Tibial artery (tissue), 4 donors: Measurements from ENCODE around the gene DHRS2.

Experiments used
- DNase-seq, 2 donors: peaks; one replicate each; pipeline ENCODE4 v3.0.0-alpha.2; 2019
- H3K27ac ChIP-seq, 2 donors: fragments of 200-600 bp; sonication (generic) in 1 of 2; 1 replicate in 1 of 2; 2 replicates in 1 of 2; pipeline ENCODE4 v1.5.1; 2018 to 2019; ENCODE audit warnings: mild to moderate bottlenecking in 1 of 2
- H3K27me3 ChIP-seq, 2 donors: fragments of 200-600 bp; sonication (generic) in 1 of 2; one replicate each; pipeline versions ENCODE4 v1.5.1 to v1.6.0; 2016 to 2019
- H3K36me3 ChIP-seq, 3 donors: fragments of 200-600 bp; sonication (generic) in 2 of 3; one replicate each; pipeline ENCODE4 v1.5.1; 2016 to 2019; ENCODE audit warnings: mild to moderate bottlenecking in 2 of 3
- H3K4me1 ChIP-seq, 4 donors: fragments of 200-600 bp; sonication (generic) in 2 of 4; 1 replicate in 3 of 4; 2 replicates in 1 of 4; pipeline ENCODE4 v1.5.1; 2016 to 2019
- H3K4me3 ChIP-seq, 2 donors: fragments of 200-600 bp; sonication (generic) in 1 of 2; 1 replicate in 1 of 2; 2 replicates in 1 of 2; pipeline ENCODE4 v1.5.1; 2018 to 2019; ENCODE audit warnings: mild to moderate bottlenecking in 2 of 2
- H3K9me3 ChIP-seq, 3 donors: fragments of 200-600 bp; sonication (generic) in 1 of 3; one replicate each; pipeline ENCODE4 v1.5.1; 2016 to 2019
- CTCF ChIP-seq, 2 experiments: fragments of 200-600 bp in 1 of 2; fragments of 450-650 bp in 1 of 2; IDR thresholded peaks; one replicate each; pipeline ENCODE4 v1.5.1; 2017 to 2019; ENCODE audit warnings: antibody characterized with exemption in 2 of 2, mild to moderate bottlenecking in 1 of 2, moderate library complexity in 1 of 2
- intact Hi-C: fragments of 100-400 bp; cut with DNase I; formaldehyde crosslinking; loops from one replicate; pipeline ENCODE4 v1.15.0; 2023; ENCODE audit warnings: low total_unique reads

Gene DHRS2

GRCh38 chr14:23600322-23600707 is 35.8 kb upstream of the DHRS2 start:
- no peak overlapping the region for H3K4me3 ChIP-seq
- intact Hi-C loops: no loop called here
- no peaks in the 10 kb centered on the region for H3K4me1 ChIP-seq
- H3K27me3 ChIP-seq: no peaks in the 10 kb centered on the region
- no peaks in the 10 kb centered on the region for H3K36me3 ChIP-seq
- H3K27ac ChIP-seq: no peak overlapping the region
- no peak for TF ChIP-seq CTCF (IDR thresholded peaks at IDR 0.05)
- H3K9me3 ChIP-seq: no peaks in the 10 kb centered on the region
- no peak for DNase-seq

- no peak for DNase-seq
- intact Hi-C loops: no loop called here
- Histone ChIP-seq H3K27me3 (no peaks in the 10 kb centered on the region), H3K36me3 (no peaks in the 10 kb centered on the region), H3K27ac (no peak overlapping the region), H3K4me3 (no peak overlapping the region), H3K9me3 (no peaks in the 10 kb centered on the region), H3K4me1 (no peaks in the 10 kb centered on the region)
- TF ChIP-seq CTCF (IDR thresholded peaks at IDR 0.05): no peak
Observed at GRCh38 chr14:23600806-23601205, 35.4 kb upstream of the DHRS2 start.

- no peak overlapping the region for H3K27ac ChIP-seq
- H3K36me3 ChIP-seq: no peaks in the 10 kb centered on the region
- no peak for TF ChIP-seq CTCF (IDR thresholded peaks at IDR 0.05)
- H3K4me3 ChIP-seq: no peak overlapping the region
- H3K4me1 ChIP-seq: no peaks in the 10 kb centered on the region
- intact Hi-C loops: no loop called here
- no peaks in the 10 kb centered on the region for H3K27me3 ChIP-seq
- no peaks in the 10 kb centered on the region for H3K9me3 ChIP-seq
- DNase-seq: no peak
Observed at GRCh38 chr14:23601424-23601823, 34.7 kb upstream of the DHRS2 start.

- Histone ChIP-seq H3K9me3 (no peaks in the 10 kb centered on the region), H3K4me3 (no peak overlapping the region), H3K27ac (no peak overlapping the region), H3K36me3 (no peaks in the 10 kb centered on the region), H3K4me1 (no peaks in the 10 kb centered on the region), H3K27me3 (no peaks in the 10 kb centered on the region)
- DNase-seq: no peak
- intact Hi-C loops: no loop called here
- no peak for TF ChIP-seq CTCF (IDR thresholded peaks at IDR 0.05)
Observed at GRCh38 chr14:23601845-23602180, 34.4 kb upstream of the DHRS2 start.

- Histone ChIP-seq H3K27me3 (peaks cover 0 to 5% of the 10 kb centered on the region in 2 donors), H3K36me3 (no peaks in the 10 kb centered on the region), H3K27ac (no peak overlapping the region), H3K4me1 (no peaks in the 10 kb centered on the region), H3K4me3 (no peak overlapping the region), H3K9me3 (no peaks in the 10 kb centered on the region)
- DNase-seq: no peak
- intact Hi-C loops: no loop called here
- TF ChIP-seq CTCF (IDR thresholded peaks at IDR 0.05): no peak
Observed at GRCh38 chr14:23602181-23603095, 33.7 kb upstream of the DHRS2 start.
